ENCODE results near the gene DARS2. TPM values are rescaled to one million over a fixed set of nuclear protein-coding genes. Genes with fewer than 3 reads are reported as not detected.
"Not testable (repeated sequence)": the region's sequence is repeated elsewhere in the genome, so short reads cannot be mapped to it uniquely, and the experiment has no call there.

Gene DARS2
- total and polyA plus RNA-seq, 2 of the 4 experiments (the other 2 are of a cell fraction): 14.8 to 18.8 TPM

- TF ChIP-seq USF2 (IDR thresholded peaks at IDR 0.05; ENCODE audit: low read depth, low read length): no peak
Observed at GRCh38 chr1:173857363-173857917, 33.0 kb downstream of the DARS2 start (continued).

- in situ Hi-C loops (cut with MboI; ENCODE audit: low sequenced_read_pairs); H3K4me3 ChIP-seq (ENCODE audit: insufficient read depth, low read depth, low read length); H3K9me1 ChIP-seq (ENCODE audit: insufficient read depth, low read length); intact Hi-C loops (cut with micrococcal nuclease); H3K4me2 ChIP-seq (ENCODE audit: low read depth, low read length); H3K18ac ChIP-seq (ENCODE audit: low read depth, low read length); H3K56ac ChIP-seq (ENCODE audit: extremely low read depth, insufficient read depth, low read length); POLR2A ChIA-PET (ENCODE audit: unreplicated experiment); H4K91ac ChIP-seq (ENCODE audit: insufficient read depth, low read depth, low read length); DNase-seq; H2BK15ac ChIP-seq (ENCODE audit: low read depth, low read length); H2BK120ac ChIP-seq (ENCODE audit: low read depth, low read length); H4K5ac ChIP-seq (ENCODE audit: low read depth, low read length); ATAC-seq (ENCODE audit: low read depth); H4K8ac ChIP-seq (ENCODE audit: low read depth in 2 of 2, low read length in 2 of 2); H3K14ac ChIP-seq (replicated peaks; ENCODE audit: low read depth, low read length); H2AK9ac ChIP-seq (replicated peaks; ENCODE audit: low read depth, low read length, poor library complexity); H3K9me3 ChIP-seq (ENCODE audit: control insufficient read depth, insufficient read depth, low read length); H3K9ac ChIP-seq (ENCODE audit: low read depth, low read length); H3K27me3 ChIP-seq (ENCODE audit: control insufficient read depth, insufficient read depth, low read length); BruUV-seq (replicated peaks); H3K4ac ChIP-seq (ENCODE audit: low read depth, low read length); dilution Hi-C loops (cut with HindIII; ENCODE audit: low sequenced_read_pairs, unreplicated experiment); H3K27ac ChIP-seq (ENCODE audit: insufficient read depth, low read length); CTCF ChIA-PET; H2AK5ac ChIP-seq (ENCODE audit: low read depth, low read length); H2AFZ ChIP-seq (replicated peaks; ENCODE audit: low read length, poor library complexity); H2BK5ac ChIP-seq (ENCODE audit: low read depth, low read length, poor library complexity, severe bottlenecking); H3K23ac ChIP-seq (ENCODE audit: low read depth, low read length); H2BK20ac ChIP-seq (ENCODE audit: low read depth, low read length): not testable (repeated sequence)
- Histone ChIP-seq H4K20me1 (ENCODE audit: insufficient read depth, low read length) (peaks cover 39% of the 10 kb centered on the region), H3K79me1 (ENCODE audit: low read depth in 1 of 2, low read length in 2 of 2) (peaks cover under 1 to 24% of the 10 kb centered on the region in 2 experiments; a peak in 2 of 4 replicates), H3K4me1 (ENCODE audit: control insufficient read depth, insufficient read depth, low read length) (peaks cover 10% of the 10 kb centered on the region), H3K36me3 (ENCODE audit: control insufficient read depth, insufficient read depth, low read length) (peaks cover 30% of the 10 kb centered on the region)
- WGBS, 2 experiments (ENCODE audit: extremely low coverage in 2 of 2, insufficient read length in 1 of 2): no CpG with 5 or more reads among the region's 5 CpGs
Observed at GRCh38 chr1:173859547-173859946, 35.1 kb downstream of the DARS2 start.
